Activated T-cell treated with anti-CD3 and anti-CD28 coated beads, Interleukin-2, amount 50 U/mL, for 72 hours (primary cell): ENCODE results near the gene CFP. TPM values are rescaled to one million over a fixed set of nuclear protein-coding genes. Genes with fewer than 3 reads are reported as not detected.
"Not testable (repeated sequence)": the region's sequence is repeated elsewhere in the genome, so short reads cannot be mapped to it uniquely, and the experiment has no call there.

Experiments used
- ATAC-seq, 2 donors: fragments of 150-1000 bp; cut with Tn5 transposase; replicated peaks in 1 of 2; 2 replicates each; pipeline ENCODE4 v1.10.0; 2021; ENCODE audit warnings: moderate library complexity in 2 of 2, mild to moderate bottlenecking in 1 of 2
- DNase-seq, 2 donors: peaks; one replicate each; pipeline ENCODE4 v3.0.0; 2021 to 2022; ENCODE audit warnings: mixed read lengths in 1 of 2
- H3K27ac Mint-ChIP-seq: one replicate; pipeline ENCODE4 v1.8.0; 2022; ENCODE audit warnings: mild to moderate bottlenecking, moderate library complexity, mixed read lengths
- H3K27me3 Mint-ChIP-seq: one replicate; pipeline ENCODE4 v1.8.0; 2022; ENCODE audit warnings: low read depth, mixed read lengths
- H3K36me3 Mint-ChIP-seq, 2 donors: one replicate each; pipeline ENCODE4 v1.8.0; 2022; ENCODE audit warnings: mixed read lengths in 2 of 2, mild to moderate bottlenecking in 1 of 2; ENCODE audit not compliant: insufficient read depth in 2 of 2
- H3K4me1 Mint-ChIP-seq: one replicate; pipeline ENCODE4 v1.8.0; 2022; ENCODE audit warnings: low read depth, mixed read lengths
- H3K4me3 Mint-ChIP-seq, 2 donors: one replicate each; pipeline ENCODE4 v1.8.0; 2022; ENCODE audit warnings: mild to moderate bottlenecking in 2 of 2, mixed read lengths in 2 of 2, moderate library complexity in 2 of 2
- H3K9me3 Mint-ChIP-seq, 2 donors: one replicate each; pipeline ENCODE4 v1.8.0; 2022; ENCODE audit warnings: mixed read lengths in 2 of 2
- total RNA-seq, 2 donors: library from RNA; stranded (reverse); gene quantifications; one replicate each; pipeline ENCODE4 v1.2.3, GENCODE V29; 2022

The CFP gene
- total RNA-seq, 2 donors from 2014 or later: 6.4 to 9.5 TPM

DNA sequence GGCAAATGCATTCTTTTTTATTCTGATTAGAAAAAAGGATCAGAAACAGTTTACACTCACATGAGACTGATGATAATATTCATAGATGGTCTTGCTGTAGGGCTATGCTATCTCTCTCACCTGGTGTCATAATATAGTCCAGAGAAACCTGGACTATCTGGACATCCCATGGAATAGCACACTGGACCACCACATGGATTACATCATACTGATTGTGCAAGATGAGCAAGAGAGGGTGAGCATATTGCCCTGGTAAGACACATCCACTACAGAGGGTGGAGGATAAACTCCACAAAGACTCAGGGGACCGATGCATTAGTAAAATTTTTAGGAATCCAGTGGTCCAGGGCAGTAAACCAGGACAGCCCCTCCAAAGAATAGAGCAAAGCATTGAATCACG, 18.2 kb downstream of the CFP start:
- peaks cover 21% of the 10 kb centered on the region for H3K27me3 Mint-ChIP-seq
- DNase-seq: no peak
- H3K36me3 Mint-ChIP-seq: no peaks in the 10 kb centered on the region
- H3K4me1 Mint-ChIP-seq: no peaks in the 10 kb centered on the region
- no peaks in the 10 kb centered on the region for H3K9me3 Mint-ChIP-seq
- H3K27ac Mint-ChIP-seq: no peak overlapping the region
- ATAC-seq: no peak
- no peak overlapping the region for H3K4me3 Mint-ChIP-seq

DNA sequence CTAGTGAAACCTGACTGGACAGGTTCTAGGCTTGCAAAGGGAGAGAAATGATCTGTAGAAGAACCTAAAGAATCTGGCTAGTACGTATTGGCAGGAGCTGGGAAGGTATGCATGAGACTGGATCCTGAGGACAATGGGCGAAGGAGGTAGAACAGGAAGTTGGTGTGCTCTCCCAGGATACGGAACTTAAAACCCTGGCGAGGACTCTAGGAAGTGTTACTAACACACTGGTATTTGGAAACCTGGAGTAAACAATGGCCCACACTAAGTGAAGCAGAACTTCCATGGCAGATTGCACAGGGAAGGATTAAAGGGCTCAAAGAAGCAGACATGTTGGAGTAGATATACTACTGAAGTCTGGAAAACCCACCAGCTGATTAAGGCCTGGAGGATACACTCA, 19.2 kb downstream of the CFP start:
- no peak overlapping the region for H3K4me3 Mint-ChIP-seq
- peaks cover 12% of the 10 kb centered on the region for H3K27me3 Mint-ChIP-seq
- H3K4me1 Mint-ChIP-seq: no peaks in the 10 kb centered on the region
- no peak overlapping the region for H3K27ac Mint-ChIP-seq
- DNase-seq: no peak
- no peaks in the 10 kb centered on the region for H3K9me3 Mint-ChIP-seq
- H3K36me3 Mint-ChIP-seq: no peaks in the 10 kb centered on the region
- ATAC-seq: no peak

DNA sequence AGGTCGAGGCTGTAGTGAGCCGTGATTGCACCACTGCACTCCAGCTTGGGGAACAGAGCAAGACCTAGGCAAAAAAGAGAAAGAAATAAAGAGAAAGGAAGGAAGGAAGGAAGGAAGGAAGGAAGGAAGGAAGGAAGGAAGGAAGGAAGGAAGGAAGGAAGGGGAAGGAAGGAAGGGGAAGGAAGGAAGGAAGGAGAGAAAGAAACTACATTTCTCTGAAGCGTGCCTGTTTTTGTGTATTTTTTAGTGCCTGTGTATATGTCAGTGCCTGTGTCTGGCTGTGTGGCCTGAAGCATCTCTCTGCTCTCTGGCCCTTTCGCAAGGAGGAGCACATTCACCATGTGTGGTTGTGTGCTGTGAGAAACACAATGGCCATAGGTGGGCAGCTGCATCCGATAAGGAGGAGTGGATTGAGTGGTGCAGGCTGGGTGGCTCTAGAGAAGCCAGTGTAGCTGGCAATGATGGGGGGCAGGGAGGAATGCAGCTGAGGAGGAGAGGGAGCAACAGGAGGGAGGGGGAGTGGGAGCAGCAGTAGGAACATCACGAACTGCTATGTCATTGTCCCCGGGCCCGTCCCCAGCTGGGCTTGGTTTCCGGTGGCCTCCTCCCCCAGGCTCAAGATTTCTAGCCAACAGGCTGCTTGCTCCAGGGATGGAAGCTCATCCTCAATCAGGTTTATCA, 21.5 kb downstream of the CFP start:
- Mint-ChIP-seq H3K4me1 (no peaks in the 10 kb centered on the region), H3K9me3 (no peaks in the 10 kb centered on the region), H3K27ac (no peak overlapping the region), H3K27me3 (peaks cover 12% of the 10 kb centered on the region), H3K4me3 (no peak overlapping the region), H3K36me3 (no peaks in the 10 kb centered on the region)
- DNase-seq (no peak), ATAC-seq (no peak)

DNA sequence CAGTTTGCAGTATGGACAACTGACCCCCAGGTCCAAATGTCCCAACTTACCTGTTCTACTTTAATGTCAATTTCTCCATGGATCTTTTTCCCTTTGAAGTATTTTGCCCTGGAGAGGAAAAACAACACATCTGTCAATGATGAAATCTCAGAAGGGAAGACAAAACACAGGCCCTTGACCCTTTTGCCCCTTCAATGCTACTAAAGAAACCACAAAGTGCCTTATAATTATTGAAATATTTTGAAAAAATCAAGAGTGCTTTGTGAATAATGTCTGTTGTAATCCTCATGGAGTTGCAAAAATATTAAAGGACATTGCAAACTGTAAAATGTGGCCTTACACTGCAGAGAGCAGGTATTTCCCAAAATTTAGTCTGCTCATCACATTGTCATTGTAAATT, 22.6 kb downstream of the CFP start:
- Mint-ChIP-seq H3K9me3 (no peaks in the 10 kb centered on the region), H3K27me3 (peaks cover 7% of the 10 kb centered on the region), H3K4me1 (no peaks in the 10 kb centered on the region), H3K4me3 (no peak overlapping the region), H3K36me3 (no peaks in the 10 kb centered on the region), H3K27ac (no peak overlapping the region)
- ATAC-seq (no peak), DNase-seq (no peak)

DNA sequence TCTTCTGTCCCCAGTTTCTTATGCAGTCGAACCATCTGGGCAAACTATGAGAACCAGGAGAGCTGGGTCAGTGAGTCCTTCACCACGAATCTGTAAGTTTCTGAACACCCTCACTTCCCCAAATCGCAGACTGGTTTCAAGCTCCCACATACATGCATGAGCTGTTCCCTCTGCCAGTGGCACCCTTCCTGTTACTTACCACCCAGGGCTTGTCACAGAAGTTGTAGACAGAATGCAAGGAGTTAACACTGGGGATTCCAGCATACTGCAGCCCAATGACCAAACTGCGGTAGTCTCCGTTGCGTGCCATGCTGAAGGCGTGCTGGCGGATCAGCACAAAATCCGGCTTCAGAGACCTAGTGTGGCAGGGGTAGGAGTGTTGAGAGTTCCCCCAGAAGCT, 24.7 kb downstream of the CFP start:
- H3K36me3 Mint-ChIP-seq: no peaks in the 10 kb centered on the region
- no peak overlapping the region for H3K27ac Mint-ChIP-seq
- ATAC-seq (no peak), DNase-seq (no peak)
- no peaks in the 10 kb centered on the region for H3K9me3 Mint-ChIP-seq
- peaks cover 9% of the 10 kb centered on the region for H3K27me3 Mint-ChIP-seq
- H3K4me1 Mint-ChIP-seq: no peaks in the 10 kb centered on the region
- H3K4me3 Mint-ChIP-seq: no peak overlapping the region

DNA sequence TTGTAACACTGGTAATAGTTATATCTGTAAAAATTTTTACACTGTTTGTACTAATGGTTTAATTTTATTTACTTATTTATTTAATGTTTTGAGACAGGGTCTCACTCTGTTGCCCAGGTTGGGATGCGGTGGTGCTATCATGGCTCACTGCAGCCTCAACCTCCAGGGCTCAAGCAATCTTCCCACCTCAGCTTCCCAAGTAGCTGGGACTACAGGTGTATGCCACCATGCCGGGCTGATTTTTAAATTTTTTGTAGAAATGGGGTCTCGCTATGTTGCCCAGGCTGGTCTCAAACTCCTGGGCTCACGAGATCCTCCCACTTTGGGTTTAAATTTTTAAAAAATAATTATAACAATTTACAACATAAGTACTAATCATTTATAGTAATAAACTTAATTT, 26.6 kb downstream of the CFP start:
- ATAC-seq, H3K9me3 Mint-ChIP-seq, H3K27me3 Mint-ChIP-seq, H3K4me1 Mint-ChIP-seq, DNase-seq, H3K36me3 Mint-ChIP-seq, H3K4me3 Mint-ChIP-seq, H3K27ac Mint-ChIP-seq: not testable (repeated sequence)

DNA sequence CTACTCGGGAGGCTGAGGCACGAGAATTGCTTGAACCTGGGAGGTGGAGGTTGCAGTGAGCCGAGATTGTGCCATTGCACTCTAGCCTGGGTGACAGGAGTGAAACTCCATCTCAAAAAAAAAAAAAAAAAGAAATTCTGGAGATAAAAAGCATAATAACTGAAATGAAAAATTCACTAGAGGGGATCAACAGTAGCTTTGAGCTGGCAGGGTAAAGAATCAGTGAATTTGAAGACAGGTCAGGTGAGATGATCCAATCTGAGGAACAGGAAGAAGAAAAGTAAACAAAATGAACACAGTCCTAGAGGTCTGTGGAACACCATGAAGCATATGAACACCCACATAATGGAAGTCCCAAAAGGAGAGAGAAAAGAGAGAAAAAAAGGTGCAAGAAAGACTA, 32.5 kb downstream of the CFP start:
- DNase-seq (no peak), ATAC-seq (no peak)
- H3K27me3 Mint-ChIP-seq: peaks cover 8% of the 10 kb centered on the region
- no peak overlapping the region for H3K27ac Mint-ChIP-seq
- H3K4me3 Mint-ChIP-seq: no peak overlapping the region
- H3K36me3 Mint-ChIP-seq: peaks cover 5 to 9% of the 10 kb centered on the region in 2 donors
- H3K4me1 Mint-ChIP-seq: no peaks in the 10 kb centered on the region
- H3K9me3 Mint-ChIP-seq: peaks cover 4 to 7% of the 10 kb centered on the region in 2 donors

DNA sequence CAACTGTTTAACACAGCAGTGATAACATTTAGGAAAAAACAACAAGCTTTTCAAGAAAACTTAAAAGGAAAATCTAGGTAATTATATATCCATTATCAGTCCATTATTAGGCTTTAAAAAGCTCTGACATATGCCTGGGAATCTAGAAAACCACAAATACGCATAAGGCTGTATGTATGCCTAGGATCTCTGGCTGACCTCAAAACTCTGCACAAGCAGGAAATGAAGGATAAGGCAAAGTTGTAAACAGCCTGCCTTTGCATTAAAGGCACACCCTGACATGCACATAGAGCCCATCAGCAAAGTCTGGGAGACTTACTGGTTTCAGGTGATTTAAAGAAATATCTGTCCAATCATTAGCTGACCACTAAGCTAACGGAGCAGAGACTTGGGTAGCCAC, 33.5 kb downstream of the CFP start:
- Mint-ChIP-seq H3K27me3 (peaks cover 8% of the 10 kb centered on the region), H3K27ac (peak overlapping the region; percentile 72), H3K4me3 (no peak overlapping the region), H3K9me3 (peaks cover 4 to 7% of the 10 kb centered on the region in 2 donors), H3K36me3 (peaks cover 5 to 9% of the 10 kb centered on the region in 2 donors), H3K4me1 (no peaks in the 10 kb centered on the region)
- ATAC-seq (no peak), DNase-seq (no peak)

DNA sequence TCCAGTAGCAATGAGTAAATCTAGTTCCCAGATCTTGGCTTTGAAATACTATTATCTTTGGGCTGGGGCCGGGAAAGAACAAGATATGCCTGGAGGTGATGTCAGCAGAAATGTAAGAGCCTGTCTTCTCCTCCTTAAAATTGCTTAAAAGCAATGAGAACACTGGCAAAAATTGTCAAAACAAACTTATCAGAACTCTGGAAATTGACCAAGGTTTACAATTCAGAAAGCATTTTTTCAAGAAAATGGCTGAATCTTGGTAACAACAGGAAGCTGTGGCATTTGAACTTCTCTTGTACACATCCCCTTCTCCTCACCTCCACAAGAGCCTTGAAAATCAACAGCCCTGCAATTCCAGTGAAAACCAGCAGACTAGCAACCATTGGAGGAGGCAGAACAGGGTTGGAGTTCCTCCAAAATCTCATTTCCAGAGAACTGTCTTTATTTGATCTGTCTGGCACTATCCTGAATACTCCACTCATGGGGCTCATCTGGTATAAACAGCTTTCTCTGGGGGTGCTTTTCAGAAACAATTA, 33.9 kb downstream of the CFP start:
- H3K9me3 Mint-ChIP-seq: peaks cover 4 to 7% of the 10 kb centered on the region in 2 donors
- DNase-seq (no peak), ATAC-seq (no peak)
- H3K4me1 Mint-ChIP-seq: no peaks in the 10 kb centered on the region
- peak overlapping the region; percentile 72 for H3K27ac Mint-ChIP-seq
- H3K36me3 Mint-ChIP-seq: peaks cover 5 to 9% of the 10 kb centered on the region in 2 donors
- H3K27me3 Mint-ChIP-seq: peaks cover 8% of the 10 kb centered on the region
- no peak overlapping the region for H3K4me3 Mint-ChIP-seq

DNA sequence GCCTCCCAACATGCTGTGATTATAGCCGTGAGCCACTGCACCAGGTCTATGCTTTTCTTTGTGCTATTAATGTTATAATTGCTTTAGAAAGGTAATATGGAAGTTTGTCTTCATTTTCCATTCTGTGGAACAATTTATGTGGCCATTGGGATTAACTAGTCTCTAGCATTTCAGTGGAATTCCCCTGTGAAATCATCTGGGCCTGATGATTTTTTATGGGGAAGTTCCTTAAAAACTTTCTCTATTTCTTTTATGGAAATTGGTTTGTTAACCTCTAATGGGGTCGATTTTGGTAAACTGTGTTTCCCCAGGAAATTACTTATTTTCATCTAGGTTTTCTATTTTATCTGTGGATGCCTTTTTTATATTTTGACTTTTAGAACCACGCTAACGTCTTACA, 36.2 kb downstream of the CFP start:
- DNase-seq (no peak), ATAC-seq (no peak)
- Mint-ChIP-seq H3K36me3 (peaks cover 5 to 9% of the 10 kb centered on the region in 2 donors), H3K4me1 (no peaks in the 10 kb centered on the region), H3K27ac (no peak overlapping the region), H3K4me3 (no peak overlapping the region), H3K27me3 (no peaks in the 10 kb centered on the region), H3K9me3 (peaks cover 4 to 7% of the 10 kb centered on the region in 2 donors)

DNA sequence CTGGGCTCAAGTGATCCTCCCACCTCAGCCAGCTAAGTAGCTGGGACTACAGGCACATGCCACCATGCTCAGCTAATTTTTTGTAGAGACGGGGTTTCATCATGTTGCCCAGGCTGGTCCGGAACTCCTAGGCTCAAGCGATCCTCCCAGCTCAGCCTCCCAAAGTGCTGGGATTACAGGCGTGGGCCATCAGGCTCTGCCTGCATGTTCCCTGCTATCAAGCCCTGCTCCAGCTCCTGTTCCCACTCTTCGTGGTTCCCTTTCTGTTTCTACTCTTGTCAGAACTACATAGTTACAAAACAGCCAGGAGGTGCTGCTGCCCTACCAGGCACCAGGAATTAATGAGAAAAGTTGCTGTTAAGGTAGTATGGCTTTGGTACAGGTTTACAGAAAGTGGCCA, 38.7 kb downstream of the CFP start:
- no peaks in the 10 kb centered on the region for H3K9me3 Mint-ChIP-seq
- DNase-seq (no peak), ATAC-seq (no peak)
- peaks cover 0 to 2% of the 10 kb centered on the region in 2 donors for H3K36me3 Mint-ChIP-seq
- H3K4me1 Mint-ChIP-seq: no peaks in the 10 kb centered on the region
- H3K27ac Mint-ChIP-seq: no peak overlapping the region
- no peak overlapping the region for H3K4me3 Mint-ChIP-seq
- no peaks in the 10 kb centered on the region for H3K27me3 Mint-ChIP-seq

DNA sequence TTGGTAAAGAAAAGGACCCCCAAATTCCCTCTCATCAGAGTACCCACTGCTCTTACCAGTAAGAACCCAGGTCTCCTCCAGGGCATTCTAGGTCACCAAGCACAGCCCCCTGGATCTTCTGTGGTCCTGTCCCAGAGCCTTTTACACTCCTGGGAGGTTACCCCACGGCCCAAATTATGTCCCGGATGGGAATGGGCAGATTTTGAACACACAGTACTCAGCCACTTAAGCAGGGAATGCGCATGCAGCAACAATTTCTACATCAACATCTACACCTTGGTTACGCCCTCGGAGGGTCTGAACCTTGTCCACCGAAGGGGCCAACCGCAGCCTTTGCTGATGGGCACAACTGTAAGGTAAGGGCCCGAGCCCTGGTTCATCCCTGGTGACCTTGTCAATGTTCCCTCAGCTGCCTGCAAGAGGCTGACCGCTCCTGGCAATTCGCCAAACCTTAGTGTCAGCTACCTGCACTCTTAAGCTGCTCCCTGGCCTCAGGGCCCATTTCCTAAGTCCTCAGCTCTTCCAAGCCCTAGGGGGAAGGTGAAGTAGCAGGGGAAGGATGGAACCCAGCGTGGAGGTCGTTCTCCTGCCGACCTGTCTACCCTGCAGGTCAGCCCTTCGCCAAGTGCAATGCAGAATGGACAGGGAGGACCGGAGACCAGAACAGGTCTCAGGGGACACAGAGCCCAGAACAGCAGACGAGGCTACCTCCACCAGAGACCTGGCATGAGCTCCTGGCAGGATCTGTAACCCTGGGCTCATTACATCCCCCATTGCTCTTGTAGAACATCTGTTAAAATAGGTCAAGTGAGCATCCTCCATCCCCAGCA, 41.6 kb downstream of the CFP start:
- peaks cover 9% of the 10 kb centered on the region for H3K4me1 Mint-ChIP-seq
- H3K9me3 Mint-ChIP-seq: no peaks in the 10 kb centered on the region
- ATAC-seq: no peak
- H3K36me3 Mint-ChIP-seq: no peaks in the 10 kb centered on the region
- DNase-seq: no peak
- no peaks in the 10 kb centered on the region for H3K27me3 Mint-ChIP-seq
- no peak overlapping the region for H3K4me3 Mint-ChIP-seq
- H3K27ac Mint-ChIP-seq: no peak overlapping the region

DNA sequence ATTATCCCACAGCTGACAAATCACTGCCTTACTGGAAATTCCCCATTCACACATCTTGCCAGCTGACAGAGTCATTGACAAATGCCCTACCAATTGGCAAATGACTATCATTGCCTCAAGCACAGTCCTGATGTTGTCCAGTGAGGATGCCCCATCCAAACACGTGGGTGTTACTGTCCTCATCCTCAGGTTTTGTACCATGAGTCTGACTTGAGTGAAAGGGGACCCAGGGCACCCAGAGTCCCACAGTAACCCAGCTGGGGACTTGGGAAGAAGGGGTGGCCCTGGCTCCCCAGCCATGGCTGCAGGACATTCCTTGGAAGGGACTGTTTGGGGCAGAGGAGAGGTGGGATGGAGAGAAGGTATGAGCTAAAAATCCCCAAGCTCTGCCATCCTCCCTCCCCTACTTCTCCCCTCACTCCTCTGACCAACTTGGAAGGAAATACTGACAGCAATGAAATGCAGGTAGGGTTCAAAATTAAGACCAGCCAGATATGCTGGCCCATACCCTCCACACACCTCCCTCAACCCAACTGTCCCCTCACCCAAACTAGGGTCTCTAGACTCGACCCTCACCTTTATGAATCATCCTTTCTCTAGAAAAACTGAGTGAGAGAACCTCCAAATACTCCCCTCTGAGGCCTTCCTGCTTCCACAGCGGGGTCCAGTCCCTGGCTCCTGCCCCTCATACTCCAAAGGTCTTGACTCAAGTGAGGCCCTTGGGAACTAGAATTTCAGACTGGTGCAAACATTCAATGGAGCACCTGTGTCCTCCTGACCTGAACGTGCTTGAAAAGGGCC, 42.4 kb downstream of the CFP start:
- no peak overlapping the region for H3K27ac Mint-ChIP-seq
- H3K4me1 Mint-ChIP-seq: peaks cover 12% of the 10 kb centered on the region
- H3K36me3 Mint-ChIP-seq: no peaks in the 10 kb centered on the region
- H3K9me3 Mint-ChIP-seq: no peaks in the 10 kb centered on the region
- no peak overlapping the region for H3K4me3 Mint-ChIP-seq
- ATAC-seq: no peak
- DNase-seq: no peak
- no peaks in the 10 kb centered on the region for H3K27me3 Mint-ChIP-seq
